H1 (cell line): ENCODE data around the gene ARHGAP10. TPM values are rescaled to one million over a fixed set of nuclear protein-coding genes. Genes with fewer than 3 reads are reported as not detected.

Source experiments
- CTCF ChIA-PET: fragments of 300-600 bp; sonication (Branson Sonifier 250); formaldehyde crosslinking; loops from one replicate; lab custom pipeline; 2021; ENCODE audit not compliant: partially characterized antibody; lab: Charles Lee
- POLR2A ChIA-PET: fragments of 300-600 bp; sonication (Branson Sonifier 250); formaldehyde crosslinking; loops from one replicate; lab custom pipeline; 2021; ENCODE audit warnings: inconsistent platforms; ENCODE audit not compliant: partially characterized antibody; lab: Charles Lee
- DNase-seq, 2 experiments: peaks; one replicate each; pipeline versions ENCODE4 v3.0.0 to v3.0.0-alpha.2; 2010 to 2022; ENCODE audit warnings: low spot score in 2 of 2, low read depth in 1 of 2, mixed read lengths in 1 of 2
- FAIRE-seq: peaks from 2 replicates; lab custom pipeline; 2011; peaks lifted over from hg19 to GRCh38; lab: Jason Lieb, UNC
- H2AFZ ChIP-seq: 2 replicates; pipeline ENCODE4 v1.8.1; 2012; ENCODE audit warnings: low read length, inconsistent platforms
- H2AK5ac ChIP-seq: 2 replicates; pipeline ENCODE4 v1.6.1; 2013; ENCODE audit warnings: low read depth, low read length
- H2BK120ac ChIP-seq: replicated peaks from 2 replicates; pipeline ENCODE3; 2013; ENCODE audit warnings: low read depth, low read length, inconsistent platforms
- H2BK12ac ChIP-seq: 2 replicates; pipeline ENCODE4 v1.6.1; 2013; ENCODE audit warnings: low read depth, low read length
- H2BK15ac ChIP-seq: 2 replicates; pipeline ENCODE4 v1.6.1; 2013; ENCODE audit warnings: low read length
- H2BK20ac ChIP-seq: 2 replicates; pipeline ENCODE4 v1.6.1; 2013; ENCODE audit warnings: low read length
- H2BK5ac ChIP-seq: 2 replicates; pipeline ENCODE4 v1.6.1; 2013; ENCODE audit warnings: low read depth, low read length
- H3K14ac ChIP-seq: 2 replicates; pipeline ENCODE4 v1.6.1; 2013; ENCODE audit warnings: inconsistent platforms; ENCODE audit not compliant: insufficient read length
- H3K18ac ChIP-seq: 2 replicates; pipeline ENCODE4 v1.6.1; 2013; ENCODE audit warnings: low read length; ENCODE audit errors: extremely low read depth
- H3K23ac ChIP-seq: 2 replicates; pipeline ENCODE4 v1.6.1; 2013; ENCODE audit warnings: inconsistent platforms; ENCODE audit not compliant: insufficient read length
- H3K23me2 ChIP-seq: 2 replicates; pipeline ENCODE4 v1.6.1; 2013; ENCODE audit warnings: low read depth, low read length
- H3K27ac ChIP-seq: 2 replicates; pipeline ENCODE4 v1.6.1; 2011; ENCODE audit warnings: low read depth, low read length, inconsistent platforms
- H3K27me3 ChIP-seq, 4 experiments: replicated peaks in 1 of 4; 1 replicate in 1 of 4; 2 replicates in 3 of 4; pipeline versions ENCODE4 v1.6.1 to v1.8.1; 2011 to 2013; ENCODE audit warnings: low read length in 3 of 4, mild to moderate bottlenecking in 3 of 4, inconsistent platforms in 2 of 4, mixed read lengths in 2 of 4, moderate library complexity in 1 of 4; ENCODE audit not compliant: control insufficient read depth in 3 of 4, insufficient read depth in 3 of 4; ENCODE audit errors: extremely low read depth in 1 of 4
- H3K36me3 ChIP-seq, 4 experiments: 2 replicates each; pipeline versions ENCODE4 v1.6.1 to v1.8.1; 2011 to 2013; ENCODE audit warnings: mild to moderate bottlenecking in 4 of 4, low read length in 3 of 4, moderate library complexity in 2 of 4, control low read depth in 1 of 4, inconsistent platforms in 1 of 4; ENCODE audit not compliant: insufficient read depth in 4 of 4, control insufficient read depth in 2 of 4
- H3K4ac ChIP-seq: replicated peaks from 2 replicates; pipeline ENCODE3; 2013; ENCODE audit warnings: low read length, low read depth, mixed read lengths, inconsistent platforms; ENCODE audit not compliant: insufficient read length
- H3K4me1 ChIP-seq, 4 experiments: replicated peaks in 1 of 4; 1 replicate in 1 of 4; 2 replicates in 3 of 4; pipeline versions ENCODE4 v1.6.1 to v1.8.1; 2011 to 2013; ENCODE audit warnings: low read length in 3 of 4, inconsistent platforms in 2 of 4, mixed read lengths in 1 of 4; ENCODE audit not compliant: insufficient read depth in 4 of 4, control insufficient read depth in 3 of 4
- H3K4me2 ChIP-seq, 2 experiments: 2 replicates each; pipeline versions ENCODE4 v1.6.1 to v1.8.1; 2011 to 2013; ENCODE audit warnings: low read depth in 2 of 2, low read length in 2 of 2, control low read depth in 1 of 2, inconsistent platforms in 1 of 2, mild to moderate bottlenecking in 1 of 2; ENCODE audit not compliant: insufficient read depth in 1 of 2
- H3K4me3 ChIP-seq, 4 experiments: fragments of 200-600, 300-600 bp in 1 of 4; sonication (generic), shearing (Covaris generic), sonication (Bioruptor Twin) in 1 of 4; 2 replicates each; pipeline versions ENCODE4 v1.5.1 to v1.8.1; 2011 to 2016; ENCODE audit warnings: low read length in 4 of 4, low read depth in 3 of 4, control low read depth in 2 of 4, inconsistent platforms in 2 of 4, mild to moderate bottlenecking in 2 of 4, mixed read lengths in 1 of 4, moderate library complexity in 1 of 4; ENCODE audit not compliant: insufficient read depth in 2 of 4; ENCODE audit errors: extremely low read depth in 1 of 4
- H3K56ac ChIP-seq: replicated peaks from 2 replicates; pipeline ENCODE3; 2013; ENCODE audit warnings: low read depth, mild to moderate bottlenecking, mixed read lengths, low read length, inconsistent platforms; ENCODE audit not compliant: insufficient read length
- H3K79me1 ChIP-seq: 2 replicates; pipeline ENCODE4 v1.6.1; 2013; ENCODE audit warnings: low read depth, low read length, control low read depth
- H3K79me2 ChIP-seq, 2 experiments: 2 replicates each; pipeline versions ENCODE4 v1.6.1 to v1.8.1; 2012 to 2013; ENCODE audit warnings: low read length in 2 of 2, mild to moderate bottlenecking in 2 of 2, inconsistent platforms in 1 of 2; ENCODE audit not compliant: insufficient read depth in 2 of 2, control insufficient read depth in 1 of 2
- H3K9ac ChIP-seq, 4 experiments: replicated peaks in 1 of 4; 1 replicate in 1 of 4; 2 replicates in 3 of 4; pipeline versions ENCODE4 v1.6.1 to v1.8.1; 2011 to 2013; ENCODE audit warnings: low read depth in 3 of 4, low read length in 3 of 4, control low read depth in 2 of 4, mild to moderate bottlenecking in 2 of 4, moderate library complexity in 2 of 4, inconsistent platforms in 1 of 4; ENCODE audit errors: extremely low read depth in 1 of 4
- H3K9me3 ChIP-seq, 2 experiments: 2 replicates each; pipeline versions ENCODE4 v1.6.1 to v1.8.1; 2012 to 2013; ENCODE audit warnings: mild to moderate bottlenecking in 2 of 2, moderate library complexity in 2 of 2, control low read depth in 1 of 2, inconsistent platforms in 1 of 2, low read depth in 1 of 2, low read length in 1 of 2, mixed read lengths in 1 of 2; ENCODE audit not compliant: insufficient read depth in 2 of 2
- H4K20me1 ChIP-seq, 2 experiments: replicated peaks in 1 of 2; 2 replicates each; pipeline versions ENCODE3 to v1.8.1; 2011 to 2013; ENCODE audit warnings: inconsistent platforms in 2 of 2, low read length in 2 of 2, mild to moderate bottlenecking in 1 of 2; ENCODE audit not compliant: insufficient read depth in 2 of 2, control insufficient read depth in 1 of 2
- H4K5ac ChIP-seq: 2 replicates; pipeline ENCODE4 v1.6.1; 2013; ENCODE audit warnings: low read length, low read depth, mixed read lengths, inconsistent platforms; ENCODE audit not compliant: insufficient read length
- H4K8ac ChIP-seq: 2 replicates; pipeline ENCODE4 v1.8.0; 2013; ENCODE audit warnings: mild to moderate bottlenecking, moderate library complexity, low read length, inconsistent platforms; ENCODE audit not compliant: insufficient read depth; ENCODE audit errors: extremely low read depth
- H4K91ac ChIP-seq: replicated peaks from 2 replicates; pipeline ENCODE3; 2013; ENCODE audit warnings: low read length, mixed read lengths, inconsistent platforms; ENCODE audit not compliant: insufficient read length
- WGBS, 2 experiments: shearing (Covaris generic) in 1 of 2; methylation state at CpG; one replicate each; pipeline versions ENCODE4 v1.1.6 to v1.1.7; 2013 to 2015; ENCODE audit warnings: low lambda C conversion rate in 2 of 2, mixed read lengths in 2 of 2, inconsistent platforms in 1 of 2, low coverage in 1 of 2, missing lambda C conversion rate in 1 of 2; ENCODE audit not compliant: insufficient replicate concordance in 2 of 2, insufficient coverage in 1 of 2, insufficient read length in 1 of 2; ENCODE audit errors: extremely low coverage in 1 of 2, missing lambda C conversion rate in 1 of 2; 5-methylcytosine and 5-hydroxymethylcytosine counted together
- polyA plus RNA-seq, 7 experiments: library from polyadenylated mRNA; depleted of rRNA in 3 of 7; stranded (reverse) in 5 of 7; unstranded in 2 of 7; fragments of >200 nt in 5 of 7; fragments of 200-250 nt in 2 of 7; gene quantifications; 1 replicate in 5 of 7; 2 replicates in 1 of 7; 4 replicates in 1 of 7; pipeline versions ENCODE4 v1.2.1 to v1.2.3, GENCODE V29; 2011 to 2013; ENCODE audit warnings: missing spikeins in 2 of 7, mixed read lengths in 2 of 7
- total RNA-seq: library from RNA; stranded (reverse); fragmentation: NEBNext Ultra II Directional; extraction: Animal tissue kit (Norgen Biotek cat#: 25700); gene quantifications from 2 replicates; pipeline ENCODE4 v1.2.1, GENCODE V29; 2021

The ARHGAP10 gene
- total and polyA plus RNA-seq, 2 of the 8 experiments (the other 6 are each of a cell fraction or from before 2014, with no cell fraction given) = 3.7 to 6.1 TPM

DNA sequence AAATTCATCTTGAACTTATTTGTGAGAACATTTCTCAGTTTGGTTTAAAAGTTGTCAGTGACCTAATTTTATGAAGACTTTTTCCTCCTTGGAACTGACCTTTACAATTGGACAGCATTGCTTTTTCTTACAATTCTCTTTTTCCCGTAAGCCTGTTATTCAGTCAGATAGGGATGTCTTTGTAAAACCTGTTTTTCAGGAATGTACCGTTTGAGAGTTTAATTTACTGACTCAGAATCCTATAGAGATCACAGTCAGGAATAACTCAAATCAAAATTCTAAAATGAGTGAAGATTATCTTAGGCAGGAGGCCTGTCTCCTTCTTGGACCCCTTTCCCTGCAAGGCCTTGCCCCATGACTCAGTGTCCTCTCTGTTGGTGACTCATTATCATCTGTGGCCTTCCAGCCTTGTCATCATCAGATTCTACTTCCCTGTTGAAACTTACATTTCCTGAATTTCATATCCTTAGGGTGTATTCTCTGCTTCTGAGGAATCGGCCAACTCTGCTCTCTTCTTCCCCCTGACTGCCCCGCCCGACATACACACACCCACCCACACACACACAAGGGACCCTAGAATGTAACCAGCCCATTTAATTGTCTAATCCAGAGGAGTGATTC is 99.8 kb downstream of the ARHGAP10 start:
- ChIA-PET POLR2A (interaction anchor here (0.8 kb wide), 1 partner anchor 63 kb away, joined by 4 read pairs; no protein-coding TSS in a partner anchor), CTCF (interaction anchor here (0.7 to 2.5 kb wide), 7 partner anchors 9 to 257 kb away, joined by 3 to 12 read pairs (median 5); no protein-coding TSS in a partner anchor)
- no peak overlapping the region for H2BK20ac ChIP-seq
- no peaks in the 10 kb centered on the region for H3K36me3 ChIP-seq
- no peak overlapping the region for H3K23ac ChIP-seq
- no peak overlapping the region; the same call in 1 of the 2 replicates for H4K8ac ChIP-seq
- H3K23me2 ChIP-seq = no peaks in the 10 kb centered on the region
- no peaks in the 10 kb centered on the region for H4K20me1 ChIP-seq
- no peaks in the 10 kb centered on the region for H3K79me2 ChIP-seq
- H2AFZ ChIP-seq = no peak overlapping the region
- no peaks in the 10 kb centered on the region for H3K9me3 ChIP-seq
- H2BK120ac ChIP-seq = no peak overlapping the region
- H2BK15ac ChIP-seq = no peak overlapping the region
- no peaks in the 10 kb centered on the region for H3K27me3 ChIP-seq
- no peak overlapping the region for H3K27ac ChIP-seq
- no peak overlapping the region for H4K5ac ChIP-seq
- H3K4ac ChIP-seq = no peak overlapping the region
- no peak for DNase-seq
- H3K18ac ChIP-seq = no peak overlapping the region
- H2BK12ac ChIP-seq = no peak overlapping the region
- peaks cover 0 to 7% (median 0%) of the 10 kb centered on the region in 4 experiments; a peak in 2 of 7 replicates for H3K4me1 ChIP-seq
- no peak overlapping the region for H2BK5ac ChIP-seq
- no peak overlapping the region for H3K4me2 ChIP-seq
- FAIRE-seq = no peak
- WGBS, 2 experiments = 87% methylated on average over 5 of the region's 5 CpGs; no CpG with 5 or more reads in 1 of the 2 experiments
- H3K14ac ChIP-seq = no peak overlapping the region
- H3K79me1 ChIP-seq = no peaks in the 10 kb centered on the region; the same call in 1 of the 2 replicates
- no peak overlapping the region for H3K4me3 ChIP-seq
- H4K91ac ChIP-seq = no peak overlapping the region
- H3K9ac ChIP-seq = no peak overlapping the region
- no peak overlapping the region for H2AK5ac ChIP-seq
- H3K56ac ChIP-seq = no peak overlapping the region
